ENCODE measurements around the gene FTSJ3. TPM values are rescaled to one million over a fixed set of nuclear protein-coding genes. Genes with fewer than 3 reads are reported as not detected.

FTSJ3 gene
- total and polyA plus RNA-seq, 4 donors: 10.5 to 31.1 (median 19.2) TPM

DNA sequence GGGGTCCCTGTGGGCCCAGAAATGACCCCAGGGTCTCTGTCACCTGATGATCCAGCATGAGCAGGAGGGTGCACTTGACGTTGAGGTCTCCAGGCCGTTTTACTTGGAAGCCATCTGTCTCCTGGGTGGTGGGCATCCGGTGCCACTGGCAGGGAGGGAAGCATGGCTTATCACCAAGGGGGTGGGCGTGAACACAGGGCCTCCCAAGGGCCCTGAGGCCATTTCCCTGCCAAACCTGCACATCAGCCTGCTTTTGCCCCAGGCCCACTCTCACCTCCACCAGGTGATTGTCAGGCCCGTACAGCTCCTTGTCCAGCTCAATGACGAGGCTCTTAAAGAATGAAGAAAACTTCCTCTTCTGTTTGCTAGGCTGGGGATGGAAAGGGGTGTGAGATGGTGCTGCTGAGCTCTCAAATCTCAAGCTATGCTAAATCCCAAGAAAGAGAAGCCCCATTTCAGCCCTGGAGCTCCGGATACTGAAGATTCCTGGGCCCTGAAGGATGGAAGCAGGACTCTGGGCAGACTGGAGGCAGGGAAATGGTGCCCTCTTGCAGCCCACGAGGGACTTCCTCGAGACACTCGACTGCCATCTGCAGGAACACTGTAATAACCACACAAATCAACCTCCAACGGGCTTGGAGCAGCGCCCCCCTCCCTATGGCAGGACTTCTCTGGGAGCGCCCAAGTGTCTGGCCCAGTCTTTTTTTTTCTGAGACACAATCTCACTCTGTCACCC, 7.1 kb upstream of the FTSJ3 start (continued):
- no peak for TF ChIP-seq EGR1 (IDR thresholded peaks at IDR 0.05; ENCODE audit: low read depth in 2 of 2)
- no peak for TF ChIP-seq FOXA2 (IDR thresholded peaks at IDR 0.05)

- Histone ChIP-seq H3K27ac (ENCODE audit: low read depth in 1 of 2, low read length in 2 of 2) (no peak overlapping the region), H3K9me3 (ENCODE audit: control insufficient read depth in 4 of 4, low read length in 3 of 4) (no peaks in the 10 kb centered on the region), H3K27me3 (ENCODE audit: control insufficient read depth in 4 of 4, insufficient read depth in 4 of 4, low read length in 3 of 4) (no peaks in the 10 kb centered on the region), H3K4me3 (ENCODE audit: low read depth in 1 of 3, low read length in 3 of 3) (no peak overlapping the region), H3K9ac (ENCODE audit: low read depth in 1 of 2, low read length in 2 of 2) (no peak overlapping the region), H3K36me3 (ENCODE audit: control insufficient read depth in 4 of 4, insufficient read depth in 3 of 4, low read depth in 1 of 4, low read length in 3 of 4) (peaks cover 27 to 69% (median 60%) of the 10 kb centered on the region in 4 donors), H3K4me1 (ENCODE audit: control insufficient read depth in 4 of 4, insufficient read depth in 4 of 4, low read length in 3 of 4) (peaks cover 9 to 21% (median 16%) of the 10 kb centered on the region in 4 donors)
- WGBS: 95% methylated on average over 15 of the region's 15 CpGs
- no peak for TF ChIP-seq NR2F2 (IDR thresholded peaks at IDR 0.05)
- TF ChIP-seq ATF3 (IDR thresholded peaks at IDR 0.05): no peak
- no peak for TF ChIP-seq YY1 (IDR thresholded peaks at IDR 0.05)
- TF ChIP-seq SP1 (IDR thresholded peaks at IDR 0.05): no peak
- DNase-seq (ENCODE audit: low spot score): no peak
Measured at GRCh38 chr17:63833741-63834373, 6.4 kb upstream of the FTSJ3 start.

DNA sequence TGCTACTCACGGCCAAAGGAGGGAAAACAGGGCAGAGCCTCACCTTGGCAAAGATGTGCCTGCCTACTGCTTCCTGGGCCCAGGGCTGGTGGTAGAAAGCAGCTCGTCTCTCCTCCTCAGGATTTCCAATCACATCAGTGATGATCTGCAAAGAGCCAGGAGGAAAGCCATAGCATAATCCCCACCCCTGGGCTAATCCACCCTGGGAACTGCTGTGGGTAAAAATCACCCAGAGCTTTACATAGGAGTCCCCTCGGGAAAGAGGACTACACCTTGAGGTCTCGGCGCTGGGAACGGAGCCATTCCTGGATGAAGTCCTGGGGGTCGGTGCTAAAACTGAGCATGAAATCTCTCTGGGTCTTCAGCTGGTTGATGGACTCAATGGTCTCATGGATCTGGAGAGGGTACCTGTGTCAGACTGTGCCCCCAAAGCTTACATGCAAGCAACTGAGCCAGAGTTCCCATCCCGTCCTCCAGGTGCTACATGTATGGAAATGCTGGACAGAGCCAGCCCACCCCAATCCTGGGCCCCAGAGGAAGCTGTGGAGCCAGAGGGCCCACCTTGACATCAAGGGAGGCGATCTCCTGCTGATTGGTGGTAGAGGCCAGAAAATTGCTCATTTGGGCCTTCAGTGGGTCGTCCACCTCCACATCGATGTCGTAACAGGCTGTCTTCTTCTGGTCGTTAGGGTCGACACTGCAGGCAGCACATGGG, 5.7 kb upstream of the FTSJ3 start:
- no peak overlapping the region for H3K4me3 ChIP-seq (ENCODE audit: low read depth in 1 of 3, low read length in 3 of 3)
- TF ChIP-seq ZBTB33 (IDR thresholded peaks at IDR 0.05) (no peak), ATF3 (IDR thresholded peaks at IDR 0.05) (no peak), NR2F2 (IDR thresholded peaks at IDR 0.05) (no peak), REST (IDR thresholded peaks at IDR 0.05) (no peak), YY1 (IDR thresholded peaks at IDR 0.05) (no peak)
- H3K36me3 ChIP-seq (ENCODE audit: control insufficient read depth in 4 of 4, insufficient read depth in 3 of 4, low read depth in 1 of 4, low read length in 3 of 4): peaks cover 27 to 69% (median 60%) of the 10 kb centered on the region in 4 donors
- peaks cover 6 to 21% (median 15%) of the 10 kb centered on the region in 4 donors for H3K4me1 ChIP-seq (ENCODE audit: control insufficient read depth in 4 of 4, insufficient read depth in 4 of 4, low read length in 3 of 4)
- no peaks in the 10 kb centered on the region for H3K9me3 ChIP-seq (ENCODE audit: control insufficient read depth in 4 of 4, low read length in 3 of 4)
- no peaks in the 10 kb centered on the region for H3K27me3 ChIP-seq (ENCODE audit: control insufficient read depth in 4 of 4, insufficient read depth in 4 of 4, low read length in 3 of 4)
- WGBS: 86% methylated on average over 14 of the region's 14 CpGs
- no peak overlapping the region for H3K27ac ChIP-seq (ENCODE audit: low read depth in 1 of 2, low read length in 2 of 2)
- DNase-seq (ENCODE audit: low spot score): no peak
- no peak overlapping the region for H3K9ac ChIP-seq (ENCODE audit: low read depth in 1 of 2, low read length in 2 of 2)
